Measurements from ENCODE around the gene TEKT5.
"Not testable (repeated sequence)": the region's sequence is repeated elsewhere in the genome, so short reads cannot be mapped to it uniquely, and the experiment has no call there.

The TEKT5 gene

GRCh38 chr16:10631886-10632285, 62.8 kb downstream of the TEKT5 start:
- DNase-seq (ENCODE audit: low spot score), result no peak

GRCh38 chr16:10629592-10629963, 65.2 kb downstream of the TEKT5 start:
- DNase-seq (ENCODE audit: low spot score), result no peak

- DNase-seq (ENCODE audit: low spot score), result no peak
These were observed 69.0 kb downstream of the TEKT5 start for GRCh38 chr16:10625595-10626357.

- DNase-seq (ENCODE audit: low spot score), result no peak
These were observed 70.2 kb downstream of the TEKT5 start for GRCh38 chr16:10624527-10624926.

- DNase-seq (ENCODE audit: low spot score), result no peak
These were observed 71.7 kb downstream of the TEKT5 start for GRCh38 chr16:10623059-10623458.

GRCh38 chr16:10622036-10622921, 72.5 kb downstream of the TEKT5 start:
- DNase-seq (ENCODE audit: low spot score), result no peak

- not testable (repeated sequence) for DNase-seq (ENCODE audit: low spot score)
These were observed 73.3 kb downstream of the TEKT5 start for GRCh38 chr16:10621216-10621949.

GRCh38 chr16:10620120-10620519, 74.6 kb downstream of the TEKT5 start:
- no peak for DNase-seq (ENCODE audit: low spot score)

- DNase-seq (ENCODE audit: low spot score), result peak; percentile 33
These were observed 75.4 kb downstream of the TEKT5 start for GRCh38 chr16:10619271-10619849.

- DNase-seq (ENCODE audit: low spot score), result no peak
These were observed 76.0 kb downstream of the TEKT5 start for GRCh38 chr16:10618710-10619209.

GRCh38 chr16:10617662-10618420, 76.9 kb downstream of the TEKT5 start:
- no peak for DNase-seq (ENCODE audit: low spot score)

GRCh38 chr16:10616756-10617640, 77.7 kb downstream of the TEKT5 start:
- DNase-seq (ENCODE audit: low spot score), result no peak

GRCh38 chr16:10616419-10616755, 78.3 kb downstream of the TEKT5 start:
- DNase-seq (ENCODE audit: low spot score), result no peak

- no peak for DNase-seq (ENCODE audit: low spot score)
These were observed 80.0 kb downstream of the TEKT5 start for GRCh38 chr16:10614685-10615084.

- DNase-seq (ENCODE audit: low spot score), result peak; percentile 33
These were observed 80.8 kb downstream of the TEKT5 start for GRCh38 chr16:10613785-10614485.

- no peak for DNase-seq (ENCODE audit: low spot score)
These were observed 82.0 kb downstream of the TEKT5 start for GRCh38 chr16:10612649-10613179.

GRCh38 chr16:10611825-10612342, 82.8 kb downstream of the TEKT5 start:
- DNase-seq (ENCODE audit: low spot score), result no peak

GRCh38 chr16:10610499-10611184, 84.1 kb downstream of the TEKT5 start:
- no peak for DNase-seq (ENCODE audit: low spot score)

GRCh38 chr16:10609402-10609774, 85.3 kb downstream of the TEKT5 start:
- DNase-seq (ENCODE audit: low spot score), result no peak

Data from germinal center (tissue), 1 donor.